CD14-positive monocyte (primary cell): Measurements from ENCODE around the gene UBAP2. TPM values are rescaled to one million over a fixed set of nuclear protein-coding genes. Genes with fewer than 3 reads are reported as not detected.
A peak's percentile ranks its signal among the peaks of the same experiment; 100 is the strongest.

ENCODE experiments used
- DNase-seq, 3 donors: peaks; one replicate each; pipeline ENCODE4 v3.0.0-alpha.2; 2011 to 2022
- H2AFZ ChIP-seq: 2 replicates; pipeline ENCODE4 v1.6.0; 2012; ENCODE audit warnings: mild to moderate bottlenecking, low read depth, low read length, inconsistent platforms; ENCODE audit not compliant: insufficient read depth, poor library complexity, severe bottlenecking
- H3K27ac ChIP-seq, 2 donors: 1 replicate in 1 of 2; 2 replicates in 1 of 2; pipeline ENCODE4 v1.5.1; 2012 to 2013; ENCODE audit warnings: low read length in 2 of 2, control low read depth in 1 of 2, inconsistent platforms in 1 of 2, low read depth in 1 of 2, mild to moderate bottlenecking in 1 of 2
- H3K27me3 ChIP-seq, 2 donors: one replicate each; pipeline versions ENCODE4 v1.6.0 to v1.6.1; 2011 to 2013; ENCODE audit warnings: low read length in 2 of 2; ENCODE audit not compliant: control insufficient read depth in 2 of 2, insufficient read depth in 2 of 2
- H3K36me3 ChIP-seq, 2 donors: replicated peaks in 1 of 2; 1 replicate in 1 of 2; 2 replicates in 1 of 2; pipeline versions ENCODE4 v1.5.1 to v1.6.1; 2012 to 2013; ENCODE audit warnings: low read length in 2 of 2, control low read depth in 1 of 2, inconsistent platforms in 1 of 2, mild to moderate bottlenecking in 1 of 2; ENCODE audit not compliant: insufficient read depth in 2 of 2, control insufficient read depth in 1 of 2
- H3K4me1 ChIP-seq, 2 donors: 1 replicate in 1 of 2; 2 replicates in 1 of 2; pipeline versions ENCODE4 v1.5.1 to v1.6.1; 2012 to 2013; ENCODE audit warnings: low read length in 2 of 2, control low read depth in 1 of 2, inconsistent platforms in 1 of 2, mild to moderate bottlenecking in 1 of 2, moderate library complexity in 1 of 2; ENCODE audit not compliant: insufficient read depth in 2 of 2, control insufficient read depth in 1 of 2
- H3K4me2 ChIP-seq: replicated peaks from 2 replicates; pipeline ENCODE3; 2012; ENCODE audit warnings: low read length, moderate library complexity, mild to moderate bottlenecking; ENCODE audit not compliant: poor library complexity, severe bottlenecking; ENCODE audit errors: extremely low read depth
- H3K4me3 ChIP-seq, 3 experiments: fragments of 200-600 bp in 1 of 3; sonication (generic) in 1 of 3; replicated peaks in 1 of 3; 1 replicate in 2 of 3; 2 replicates in 1 of 3; pipeline ENCODE4 v1.5.1; 2011 to 2013; ENCODE audit warnings: low read length in 3 of 3, mild to moderate bottlenecking in 3 of 3, control low read depth in 2 of 3, low read depth in 2 of 3, inconsistent platforms in 1 of 3, moderate library complexity in 1 of 3
- H3K79me2 ChIP-seq: 2 replicates; pipeline ENCODE4 v1.6.0; 2012; ENCODE audit warnings: mild to moderate bottlenecking, control low read depth, inconsistent platforms, low read length, moderate library complexity; ENCODE audit not compliant: insufficient read depth
- H3K9ac ChIP-seq: 2 replicates; pipeline ENCODE4 v1.6.0; 2017; ENCODE audit warnings: low read length, mild to moderate bottlenecking; ENCODE audit not compliant: insufficient read depth, poor library complexity, severe bottlenecking
- H3K9me3 ChIP-seq, 2 donors: replicated peaks in 1 of 2; 1 replicate in 1 of 2; 2 replicates in 1 of 2; pipeline versions ENCODE4 v1.5.1 to v1.6.1; 2012 to 2013; ENCODE audit warnings: low read length in 2 of 2, control low read depth in 1 of 2; ENCODE audit not compliant: control insufficient read depth in 1 of 2, insufficient read depth in 1 of 2
- H4K20me1 ChIP-seq: 2 replicates; pipeline ENCODE4 v1.6.0; 2012; ENCODE audit warnings: mild to moderate bottlenecking, low read length, control low read depth, moderate library complexity; ENCODE audit not compliant: insufficient read depth
- H3K27ac Mint-ChIP-seq, 7 donors: one replicate each; pipeline ENCODE4 v1.8.0; 2020; ENCODE audit warnings: mild to moderate bottlenecking in 7 of 7, mixed read lengths in 7 of 7, moderate library complexity in 6 of 7, inconsistent platforms in 2 of 7
- H3K27me3 Mint-ChIP-seq, 3 donors: one replicate each; pipeline ENCODE4 v1.8.0; 2021 to 2022; ENCODE audit warnings: low read depth in 3 of 3, mild to moderate bottlenecking in 3 of 3, mixed read lengths in 3 of 3, moderate library complexity in 3 of 3, inconsistent platforms in 1 of 3
- H3K36me3 Mint-ChIP-seq, 2 donors: one replicate each; pipeline ENCODE4 v1.8.0; 2020; ENCODE audit warnings: mixed read lengths in 2 of 2, inconsistent platforms in 1 of 2, mild to moderate bottlenecking in 1 of 2
- H3K4me1 Mint-ChIP-seq: one replicate; pipeline ENCODE4 v1.8.0; 2020; ENCODE audit warnings: mild to moderate bottlenecking, mixed read lengths
- H3K4me3 Mint-ChIP-seq, 2 donors: one replicate each; pipeline ENCODE4 v1.8.0; 2020; ENCODE audit warnings: mild to moderate bottlenecking in 2 of 2, mixed read lengths in 2 of 2, moderate library complexity in 1 of 2
- H3K9me3 Mint-ChIP-seq, 7 donors: one replicate each; pipeline ENCODE4 v1.8.0; 2020 to 2022; ENCODE audit warnings: mixed read lengths in 7 of 7, mild to moderate bottlenecking in 6 of 7, moderate library complexity in 6 of 7, inconsistent platforms in 2 of 7
- WGBS: methylation state at CpG from one replicate; pipeline ENCODE4 v1.1.5; 2013; ENCODE audit warnings: missing lambda C conversion rate; ENCODE audit not compliant: insufficient coverage; 5-methylcytosine and 5-hydroxymethylcytosine counted together
- intact Hi-C, 2 donors: fragments of 100-400 bp; cut with micrococcal nuclease; formaldehyde crosslinking; loops; one replicate each; pipeline versions ENCODE4 v1.15.0 to v1.15.1; 2023
- polyA plus RNA-seq, 3 donors: library from polyadenylated mRNA; depleted of rRNA in 1 of 3; unstranded in 2 of 3; stranded (reverse) in 1 of 3; fragments of 300-500 nt in 2 of 3; fragments of >200 nt in 1 of 3; fragmentation: Illumina TruSeq in 2 of 3; gene quantifications; 1 replicate in 2 of 3; 2 replicates in 1 of 3; pipeline ENCODE4 v1.2.3, GENCODE V29; 2012 to 2021
- TF ChIP-seq, protein P1 (sequence below): fragments of 200-600 bp; IDR thresholded peaks from one replicate; pipeline ENCODE4 v1.8.0; 2022; ENCODE audit warnings: antibody characterized with exemption, mild to moderate bottlenecking

The UBAP2 gene
- polyA plus RNA-seq, 3 donors = 4.3 to 13.0 (median 5.7) TPM

DNA sequence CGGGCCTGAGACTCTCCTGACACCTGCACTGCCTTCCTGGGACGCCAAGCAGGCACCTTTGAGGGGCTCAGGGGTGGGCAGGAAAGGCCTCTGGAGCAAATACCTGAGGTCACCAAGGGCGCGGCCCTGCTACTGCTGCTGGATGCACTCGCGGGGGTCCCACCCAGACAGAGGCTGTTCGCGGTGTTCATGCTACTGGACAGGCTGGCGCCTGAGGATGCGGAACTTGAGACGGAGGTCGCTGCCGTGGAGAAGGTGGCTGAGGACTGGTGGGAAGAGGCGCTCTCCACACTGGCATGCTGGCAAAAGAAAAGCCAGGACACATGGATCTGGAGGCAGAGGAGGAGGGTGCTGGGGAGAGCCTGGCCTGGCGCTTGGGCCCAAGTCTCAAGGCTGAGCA is 121.0 kb downstream of the UBAP2 start:
- Histone ChIP-seq H3K9ac (no peak overlapping the region), H2AFZ (no peak overlapping the region), H3K4me1 (no peaks in the 10 kb centered on the region), H3K79me2 (no peaks in the 10 kb centered on the region), H3K4me3 (no peak overlapping the region), H3K27ac (no peak overlapping the region), H3K36me3 (peaks cover 68 to 96% of the 10 kb centered on the region in 2 donors), H4K20me1 (peaks cover 16% of the 10 kb centered on the region), H3K27me3 (no peaks in the 10 kb centered on the region), H3K9me3 (no peaks in the 10 kb centered on the region), H3K4me2 (no peak overlapping the region)
- over 99% methylated on average over 15 of the region's 15 CpGs for WGBS
- H3K9me3 Mint-ChIP-seq = peaks cover 0 to 3% (median 0%) of the 10 kb centered on the region in 7 donors
- H3K27ac Mint-ChIP-seq = peak overlapping the region in 1 of 7 donors; percentile 21
- H3K4me3 Mint-ChIP-seq = no peak overlapping the region
- TF ChIP-seq, protein P1, sequence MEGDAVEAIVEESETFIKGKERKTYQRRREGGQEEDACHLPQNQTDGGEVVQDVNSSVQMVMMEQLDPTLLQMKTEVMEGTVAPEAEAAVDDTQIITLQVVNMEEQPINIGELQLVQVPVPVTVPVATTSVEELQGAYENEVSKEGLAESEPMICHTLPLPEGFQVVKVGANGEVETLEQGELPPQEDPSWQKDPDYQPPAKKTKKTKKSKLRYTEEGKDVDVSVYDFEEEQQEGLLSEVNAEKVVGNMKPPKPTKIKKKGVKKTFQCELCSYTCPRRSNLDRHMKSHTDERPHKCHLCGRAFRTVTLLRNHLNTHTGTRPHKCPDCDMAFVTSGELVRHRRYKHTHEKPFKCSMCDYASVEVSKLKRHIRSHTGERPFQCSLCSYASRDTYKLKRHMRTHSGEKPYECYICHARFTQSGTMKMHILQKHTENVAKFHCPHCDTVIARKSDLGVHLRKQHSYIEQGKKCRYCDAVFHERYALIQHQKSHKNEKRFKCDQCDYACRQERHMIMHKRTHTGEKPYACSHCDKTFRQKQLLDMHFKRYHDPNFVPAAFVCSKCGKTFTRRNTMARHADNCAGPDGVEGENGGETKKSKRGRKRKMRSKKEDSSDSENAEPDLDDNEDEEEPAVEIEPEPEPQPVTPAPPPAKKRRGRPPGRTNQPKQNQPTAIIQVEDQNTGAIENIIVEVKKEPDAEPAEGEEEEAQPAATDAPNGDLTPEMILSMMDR = no peak
- H3K27me3 Mint-ChIP-seq = peaks cover 0 to 4% (median 1%) of the 10 kb centered on the region in 3 donors
- intact Hi-C loops = no loop called here
- peaks cover 65 to 81% of the 10 kb centered on the region in 2 donors for H3K36me3 Mint-ChIP-seq
- DNase-seq = no peak
- H3K4me1 Mint-ChIP-seq = no peaks in the 10 kb centered on the region

DNA sequence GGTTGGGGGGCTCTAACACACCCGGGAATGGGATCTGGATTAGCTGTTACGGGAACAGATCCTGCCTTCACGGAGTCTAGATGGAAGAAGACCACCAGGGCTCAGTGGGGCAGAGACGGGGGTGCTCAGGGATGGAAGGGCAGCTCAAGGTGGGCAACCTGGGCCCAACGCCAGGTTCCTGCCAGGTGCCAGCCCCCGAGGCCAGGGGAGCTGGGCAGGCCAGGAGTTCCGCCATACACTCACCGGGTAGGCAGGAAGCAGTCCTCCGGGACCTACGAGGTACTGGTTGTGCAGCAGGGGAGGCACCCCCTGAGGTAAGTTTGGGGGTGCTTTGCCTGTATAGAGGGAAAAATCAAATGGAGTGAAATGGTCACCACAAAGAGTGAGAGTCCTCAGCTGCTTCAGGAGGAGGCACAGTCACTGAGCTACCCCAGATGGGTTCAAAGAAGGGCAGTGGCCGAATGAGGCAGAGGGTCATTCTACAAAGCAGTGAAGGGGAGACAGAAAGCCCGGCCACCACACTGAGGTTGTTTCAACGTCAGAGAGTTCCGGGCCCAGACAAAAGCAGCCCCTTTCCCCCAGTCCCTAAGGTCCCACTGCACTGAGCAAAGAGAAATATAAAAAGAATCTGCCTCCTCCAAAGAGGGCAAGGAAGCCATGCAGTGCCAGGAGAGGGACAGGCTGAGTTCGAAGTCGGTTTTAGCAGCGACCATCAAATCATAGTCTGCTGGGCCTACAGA is 121.8 kb downstream of the UBAP2 start:
- Histone ChIP-seq H3K4me1 (no peaks in the 10 kb centered on the region), H3K9ac (no peak overlapping the region), H2AFZ (no peak overlapping the region), H4K20me1 (peaks cover 23% of the 10 kb centered on the region), H3K27me3 (no peaks in the 10 kb centered on the region), H3K79me2 (no peaks in the 10 kb centered on the region), H3K4me2 (no peak overlapping the region), H3K4me3 (no peak overlapping the region), H3K27ac (no peak overlapping the region), H3K9me3 (no peaks in the 10 kb centered on the region), H3K36me3 (peaks cover 68 to 96% of the 10 kb centered on the region in 2 donors)
- peak overlapping the region in 4 of 7 donors; percentile 14 to 50 (median 44) for H3K27ac Mint-ChIP-seq
- no peaks in the 10 kb centered on the region for H3K4me1 Mint-ChIP-seq
- H3K27me3 Mint-ChIP-seq = peaks cover 0 to 4% (median 1%) of the 10 kb centered on the region in 3 donors
- 98% methylated on average over 13 of the region's 17 CpGs for WGBS
- H3K4me3 Mint-ChIP-seq = no peak overlapping the region
- TF ChIP-seq, protein P1 = no peak
- peaks cover 60 to 81% of the 10 kb centered on the region in 2 donors for H3K36me3 Mint-ChIP-seq
- intact Hi-C loops = no loop called here
- DNase-seq = no peak
- peaks cover 0 to 3% (median 0%) of the 10 kb centered on the region in 7 donors for H3K9me3 Mint-ChIP-seq
